HG03159 (cell line): ENCODE measurements around the gene DDAH1.

ENCODE experiments used
- ATAC-seq: cut with Tn5 transposase; IDR thresholded peaks from one replicate; pipeline ENCODE4 v1.9.1; 2021; ENCODE audit warnings: mild to moderate bottlenecking, moderate library complexity; ENCODE audit not compliant: unreplicated experiment

Gene DDAH1

GRCh38 chr1:85397490-85398032 is 67.4 kb downstream of the DDAH1 start:
- no peak for ATAC-seq

DNA sequence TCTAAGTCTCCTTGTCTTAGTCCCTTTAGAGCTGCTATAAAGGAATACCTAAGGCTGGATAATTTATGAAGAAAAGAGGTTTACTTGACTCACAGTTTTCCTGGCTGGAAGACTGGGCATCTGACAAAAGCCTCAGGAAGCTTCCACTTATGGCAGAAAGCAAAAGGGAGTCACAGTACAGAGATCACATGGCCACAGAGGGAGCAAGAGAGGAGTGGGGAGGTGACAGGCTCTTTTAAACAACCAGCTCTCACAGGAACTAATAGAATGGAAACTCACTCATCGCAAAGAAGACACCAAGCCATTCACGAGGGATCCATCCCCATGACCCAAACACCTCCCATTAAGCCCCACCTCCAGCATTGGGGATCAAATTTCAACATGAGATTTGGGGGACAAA is 68.8 kb downstream of the DDAH1 start:
- ATAC-seq, result no peak

- no peak for ATAC-seq
Observed at GRCh38 chr1:85394130-85394529, 70.8 kb downstream of the DDAH1 start.

DNA sequence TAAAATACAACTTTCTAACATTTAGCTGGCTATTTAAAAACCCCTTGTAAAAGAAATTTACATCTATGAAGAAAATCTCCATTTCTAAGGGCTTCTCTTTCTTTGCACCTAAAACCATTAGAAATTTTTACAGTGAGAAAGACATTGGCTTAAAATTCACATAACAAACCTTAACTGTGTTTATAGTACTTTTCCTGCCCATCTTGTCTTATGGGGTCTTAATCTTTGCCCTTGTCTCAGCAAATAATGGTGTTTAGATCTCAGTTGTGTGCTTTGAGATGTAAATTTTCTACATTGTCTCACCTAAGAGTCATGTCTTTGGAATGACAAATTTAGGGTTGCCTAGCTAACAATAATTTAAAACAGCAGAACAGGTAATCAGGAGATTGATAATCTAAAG is 71.5 kb downstream of the DDAH1 start:
- no peak for ATAC-seq

DNA sequence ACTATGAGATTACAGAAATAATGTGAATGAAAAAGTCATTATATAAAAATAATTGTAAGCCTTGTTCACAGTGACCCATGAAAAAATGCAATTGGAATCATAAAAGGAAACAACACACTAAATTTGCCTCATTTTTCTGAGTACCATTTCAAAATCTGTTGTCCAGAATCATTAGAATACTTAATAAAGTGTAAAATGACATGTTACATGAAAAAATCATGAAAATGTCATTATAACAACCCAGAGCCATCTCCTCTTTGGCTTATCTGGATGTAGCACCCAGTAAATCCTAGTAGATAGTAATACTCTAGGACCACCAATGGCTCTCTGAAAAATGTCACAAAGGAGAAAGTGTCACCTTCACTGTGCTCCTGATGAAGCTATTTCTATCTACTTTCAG is 76.5 kb downstream of the DDAH1 start:
- no peak for ATAC-seq

- ATAC-seq, result no peak
Observed at GRCh38 chr1:85387781-85388180, 77.2 kb downstream of the DDAH1 start.

DNA sequence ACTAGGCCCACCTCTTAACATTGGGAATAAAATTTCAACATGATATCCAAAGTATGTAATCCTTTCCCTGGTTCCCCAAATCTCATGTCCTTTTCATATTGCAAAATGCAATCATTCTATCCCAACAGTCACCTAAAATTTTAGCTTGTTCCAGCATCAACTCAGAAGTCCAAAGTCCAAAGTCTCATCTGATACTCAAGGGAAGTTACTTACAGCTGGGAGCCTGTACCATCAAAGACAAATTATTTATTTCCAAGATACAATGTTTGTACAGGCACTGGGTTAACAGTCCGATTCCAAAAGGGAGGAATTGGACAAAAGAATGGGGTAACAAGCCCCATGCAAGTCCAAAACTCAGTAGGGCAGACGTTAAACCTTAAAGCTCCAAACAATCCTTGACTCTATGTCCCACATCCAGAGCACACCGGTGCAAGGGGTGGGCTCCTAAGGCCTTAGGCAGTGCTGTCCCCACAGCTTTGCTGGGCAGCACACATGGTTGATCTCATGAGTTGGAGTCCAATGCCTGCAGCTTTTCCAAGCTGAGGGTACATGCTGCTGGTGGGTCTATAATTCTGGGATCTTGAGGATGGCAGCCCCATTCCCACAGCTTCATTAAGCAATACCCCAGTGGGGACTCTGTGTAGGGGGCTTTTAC is 78.8 kb downstream of the DDAH1 start:
- ATAC-seq, result no peak

- no peak for ATAC-seq
Observed at GRCh38 chr1:85379203-85380136, 85.5 kb downstream of the DDAH1 start.

GRCh38 chr1:85378534-85378933 is 86.4 kb downstream of the DDAH1 start:
- no peak for ATAC-seq

DNA sequence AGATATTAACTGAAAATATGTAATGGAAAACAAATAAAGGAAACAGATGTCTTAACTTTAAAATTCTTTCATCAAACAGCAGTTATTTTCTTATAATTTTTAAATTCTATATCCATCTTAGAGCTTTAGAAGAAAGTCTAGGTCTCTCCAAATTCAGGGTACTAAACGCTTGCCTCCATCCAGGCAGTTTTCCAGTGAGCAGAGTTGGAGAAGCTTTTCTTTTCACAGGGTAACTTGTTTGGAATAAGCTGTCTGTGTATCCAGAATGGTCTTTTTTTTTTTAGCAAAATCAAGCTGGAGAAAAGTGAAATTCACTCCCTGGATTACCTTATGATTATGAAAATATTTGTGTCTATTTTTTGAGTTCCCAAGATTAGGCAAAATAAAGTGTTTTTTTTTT is 88.6 kb downstream of the DDAH1 start:
- no peak for ATAC-seq

GRCh38 chr1:85375493-85375892 is 89.5 kb downstream of the DDAH1 start:
- no peak for ATAC-seq

DNA sequence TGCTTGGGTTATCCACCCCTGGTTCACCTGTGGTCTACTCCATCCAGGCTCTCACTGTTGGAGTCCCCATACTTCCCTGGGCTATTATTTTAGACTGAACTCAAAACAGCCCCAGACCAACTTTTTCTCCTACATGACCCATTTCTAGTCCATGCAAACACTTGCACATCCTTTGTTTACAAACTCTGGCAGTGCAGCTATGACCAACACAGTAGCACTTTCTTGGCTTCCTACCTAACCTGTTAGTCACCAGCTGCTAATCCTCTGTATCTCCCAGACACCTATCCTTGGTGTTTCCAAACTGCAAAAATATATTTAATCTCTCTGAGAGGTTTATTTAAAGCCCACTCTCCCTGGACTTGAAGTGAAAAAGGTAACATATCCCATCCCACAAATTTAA is 90.8 kb downstream of the DDAH1 start:
- no peak for ATAC-seq

DNA sequence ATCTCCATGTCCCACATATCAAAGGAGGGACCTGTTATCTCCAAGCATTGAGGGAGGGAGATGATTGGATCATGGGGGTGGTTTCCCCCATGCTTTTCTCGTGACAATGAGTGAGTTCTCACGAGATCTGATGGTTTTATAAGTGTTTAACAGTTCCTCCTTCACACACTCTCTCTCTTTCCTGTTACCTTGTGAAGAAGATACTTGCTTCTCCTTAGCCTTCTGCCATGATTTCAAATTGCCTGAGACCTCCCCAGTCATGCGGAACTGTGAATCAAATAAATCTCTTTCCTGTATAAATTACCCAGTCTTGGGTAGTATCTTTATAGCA is 91.6 kb downstream of the DDAH1 start:
- ATAC-seq, result no peak

DNA sequence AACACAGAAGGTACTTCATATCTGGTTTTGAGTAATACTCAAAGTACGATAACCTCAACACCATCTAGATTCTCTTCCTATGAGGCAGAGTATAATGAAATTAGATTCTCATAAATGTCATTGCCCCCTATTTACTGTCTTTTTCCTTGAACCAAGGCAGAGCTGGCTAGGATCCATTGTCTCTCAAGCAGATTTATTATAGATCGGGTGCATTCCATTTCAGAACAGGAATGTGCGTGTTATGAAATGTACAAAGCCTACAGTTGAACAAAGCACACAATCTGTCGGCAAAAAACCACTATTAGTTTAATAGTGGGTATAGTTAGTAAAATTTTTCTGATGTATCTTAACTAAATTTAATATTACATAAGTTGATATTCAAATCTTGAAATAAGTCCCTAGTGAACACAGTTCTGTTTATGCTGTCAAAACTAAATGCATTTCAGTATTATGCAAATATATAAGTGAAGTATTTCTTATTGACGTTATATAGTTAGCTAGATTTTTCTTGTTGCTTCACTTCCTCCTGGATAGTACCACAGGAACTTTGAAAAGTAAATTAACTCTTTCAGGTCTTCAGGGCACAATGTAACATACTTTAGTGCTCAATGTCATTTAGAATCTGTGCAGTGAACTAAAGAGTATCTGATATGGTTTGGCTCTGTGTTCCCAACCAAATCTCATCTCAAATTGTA is 92.1 kb downstream of the DDAH1 start:
- ATAC-seq, result no peak

- no peak for ATAC-seq
Observed at GRCh38 chr1:85371021-85371420, 93.9 kb downstream of the DDAH1 start.

DNA sequence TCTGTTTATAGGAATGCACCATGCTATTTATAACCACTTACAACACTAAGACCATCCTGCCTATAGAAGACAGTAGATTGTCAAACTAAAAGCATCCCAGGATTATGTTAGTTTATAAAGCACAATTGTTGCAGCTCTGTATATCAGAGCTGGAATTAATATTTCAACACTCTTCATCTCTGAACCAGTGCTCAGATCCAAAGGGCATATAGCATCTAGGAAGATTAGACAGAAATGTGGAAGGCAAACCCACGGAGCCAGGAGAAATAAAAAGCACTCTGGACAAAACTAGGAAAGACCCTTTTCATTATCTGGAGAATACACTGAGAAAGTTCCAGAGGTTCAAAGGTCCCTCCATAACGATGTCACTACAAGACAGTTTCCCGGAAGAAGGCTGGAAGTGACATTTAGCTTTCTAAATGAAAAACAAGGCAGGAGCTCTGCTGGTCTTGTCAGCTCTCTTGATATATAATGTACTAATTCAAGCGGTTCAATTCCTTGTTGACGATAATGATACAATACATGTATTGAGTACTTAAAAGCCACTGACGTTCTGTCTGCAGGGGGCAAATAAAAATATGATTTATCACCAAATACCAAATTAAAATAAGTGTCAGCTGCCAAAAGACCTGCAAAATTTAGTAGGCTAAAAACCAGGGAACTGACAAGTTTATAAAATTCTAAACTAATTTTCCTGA is 96.7 kb downstream of the DDAH1 start:
- no peak for ATAC-seq

DNA sequence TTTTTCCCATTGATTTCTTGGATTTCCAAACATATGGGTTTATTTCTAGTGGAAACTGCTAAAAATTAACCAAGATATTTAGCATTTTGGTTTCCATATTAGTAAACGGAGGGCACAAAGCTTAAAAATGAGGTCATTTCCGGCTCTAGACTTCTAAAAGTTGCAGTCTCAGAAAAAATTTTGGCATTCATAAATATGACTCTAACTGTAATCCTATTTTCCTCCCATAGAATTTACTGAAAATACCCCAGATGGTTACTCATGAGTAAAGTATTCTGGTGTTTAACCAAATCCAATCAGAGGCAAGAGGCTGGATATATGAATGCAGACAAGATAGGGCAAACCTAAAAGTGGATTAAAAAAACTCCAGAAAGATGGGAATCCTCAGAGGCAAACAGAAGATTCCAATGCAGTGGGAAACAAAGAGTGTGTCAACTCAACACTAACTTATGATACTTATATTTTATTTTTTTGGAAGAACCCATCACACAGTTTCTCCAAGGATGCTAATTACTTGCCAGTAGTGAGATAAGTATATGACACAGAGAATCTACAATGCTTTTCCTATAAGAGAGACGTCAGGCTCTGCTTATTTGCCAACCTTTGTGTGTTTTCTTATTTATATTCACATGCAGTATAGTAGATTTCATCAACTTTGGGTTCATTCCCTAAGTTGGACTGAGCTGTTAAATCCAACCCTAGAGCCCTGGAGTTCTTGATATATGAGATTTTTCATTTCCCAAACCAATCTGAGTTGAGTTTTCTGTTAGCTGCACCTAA is 98.4 kb downstream of the DDAH1 start:
- ATAC-seq, result no peak

DNA sequence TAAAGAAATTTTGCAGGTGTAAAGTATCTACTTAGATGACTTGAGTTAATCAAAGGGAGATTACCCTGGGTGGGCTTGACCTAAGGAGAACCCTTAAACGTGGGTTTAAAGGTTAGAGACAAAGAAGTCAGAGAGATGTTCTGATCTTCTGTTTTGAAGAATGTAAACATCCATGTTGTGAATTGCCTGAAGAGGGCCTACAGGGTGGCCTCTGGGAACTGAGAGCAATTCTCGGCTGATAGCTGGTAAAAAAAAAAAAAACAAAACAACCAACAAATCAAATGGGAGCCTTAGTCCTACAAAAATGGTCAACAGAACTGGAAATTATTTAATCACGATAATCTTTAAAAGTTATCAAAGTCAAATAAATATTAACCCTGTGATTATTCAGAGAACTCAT is 99.1 kb downstream of the DDAH1 start:
- no peak for ATAC-seq

- ATAC-seq, result no peak
Observed at GRCh38 chr1:85363521-85363920, 101.4 kb downstream of the DDAH1 start.

GRCh38 chr1:85363092-85363491 is 101.9 kb downstream of the DDAH1 start:
- ATAC-seq, result no peak
